HEK293 (cell line): ENCODE measurements around the gene TRMT61A.

ENCODE experiments used
- CTCF ChIA-PET: fragments of 350-600 bp; formaldehyde crosslinking; extraction: SDS; loops from one replicate; lab custom pipeline; 2021; ENCODE audit warnings: antibody characterized with exemption; lab: Yijun Ruan, JAX
- POLR2A ChIA-PET: fragments of 300-600 bp; formaldehyde crosslinking; extraction: SDS; loops from one replicate; lab custom pipeline; 2020; ENCODE audit warnings: antibody characterized with exemption, inconsistent platforms; lab: Yijun Ruan, JAX
- H3K27ac ChIP-seq: fragments of 200-500 bp; sonication (Bioruptor generic); 2 replicates; pipeline ENCODE4 v1.5.1; 2014; ENCODE audit warnings: low read depth, low read length, control low read depth, inconsistent platforms; ENCODE audit errors: extremely low read depth
- H3K36me3 ChIP-seq, 2 experiments: fragments of 200-500 bp in 1 of 2; sonication (Bioruptor generic) in 1 of 2; 1 replicate in 1 of 2; 2 replicates in 1 of 2; pipeline ENCODE4 v1.5.1; 2014 to 2017; ENCODE audit warnings: inconsistent platforms in 2 of 2, low read length in 2 of 2; ENCODE audit not compliant: control insufficient read depth in 2 of 2, insufficient read depth in 1 of 2
- H3K4me1 ChIP-seq: fragments of 200-500 bp; sonication (Bioruptor generic); 2 replicates; pipeline ENCODE4 v1.5.1; 2014; ENCODE audit warnings: mild to moderate bottlenecking, low read length, inconsistent platforms; ENCODE audit not compliant: control insufficient read depth, insufficient read depth
- H3K4me3 ChIP-seq: 2 replicates; pipeline ENCODE4 v1.5.1; 2011; ENCODE audit warnings: low read depth, mild to moderate bottlenecking, control low read depth, low read length, moderate library complexity
- H3K9me3 ChIP-seq: fragments of 200-500 bp; sonication (Bioruptor generic); 2 replicates; pipeline ENCODE4 v1.5.1; 2014; ENCODE audit warnings: low read depth, low read length, inconsistent platforms; ENCODE audit not compliant: control insufficient read depth, insufficient read depth
- BCL11B ChIP-seq: fragments of 450-650 bp; formaldehyde crosslinking; IDR thresholded peaks from 2 replicates; pipeline ENCODE4 v1.5.1; 2016; ENCODE audit warnings: low read depth, missing biosample characterization, missing genetic modification characterization
- GLIS1 ChIP-seq: fragments of 450-650 bp; formaldehyde crosslinking; IDR thresholded peaks from 2 replicates; pipeline ENCODE4 v1.5.1; 2016; ENCODE audit warnings: missing biosample characterization, missing genetic modification characterization
- GLIS2 ChIP-seq: fragments of 450-650 bp; formaldehyde crosslinking; IDR thresholded peaks from 2 replicates; pipeline ENCODE4 v1.5.1; 2016; ENCODE audit warnings: missing biosample characterization, missing genetic modification characterization
- HOXC10 ChIP-seq: sonication (generic); formaldehyde crosslinking; IDR thresholded peaks from 2 replicates; pipeline ENCODE4 v1.8.1; 2023; ENCODE audit warnings: mild to moderate bottlenecking, missing genetic modification reagents
- MYNN ChIP-seq: fragments of 450-650 bp; formaldehyde crosslinking; IDR thresholded peaks from 2 replicates; pipeline ENCODE4 v1.5.1; 2016; ENCODE audit warnings: missing biosample characterization, missing genetic modification characterization, borderline replicate concordance
- OVOL3 ChIP-seq: fragments of 450-650 bp; formaldehyde crosslinking; IDR thresholded peaks from 2 replicates; pipeline ENCODE4 v1.5.1; 2016; ENCODE audit warnings: missing biosample characterization, missing genetic modification characterization
- SCRT1 ChIP-seq: fragments of 450-650 bp; formaldehyde crosslinking; IDR thresholded peaks from 2 replicates; pipeline ENCODE4 v1.5.1; 2016; ENCODE audit warnings: missing biosample characterization, missing genetic modification characterization, borderline replicate concordance
- SP7 ChIP-seq: fragments of 450-650 bp; formaldehyde crosslinking; IDR thresholded peaks from 2 replicates; pipeline ENCODE4 v1.5.1; 2016; ENCODE audit warnings: missing biosample characterization, missing genetic modification characterization
- YY1 ChIP-seq: fragments of 450-650 bp; formaldehyde crosslinking; IDR thresholded peaks from 2 replicates; pipeline ENCODE4 v1.5.1; 2018; ENCODE audit warnings: missing biosample characterization, missing genetic modification characterization
- ZBTB17 ChIP-seq: fragments of 450-650 bp; formaldehyde crosslinking; IDR thresholded peaks from 2 replicates; pipeline ENCODE4 v1.5.1; 2016; ENCODE audit warnings: missing biosample characterization, missing genetic modification characterization
- ZBTB20 ChIP-seq: fragments of 450-650 bp; formaldehyde crosslinking; IDR thresholded peaks from 2 replicates; pipeline ENCODE4 v1.5.1; 2016; ENCODE audit warnings: missing biosample characterization, missing genetic modification characterization
- ZFP3 ChIP-seq: fragments of 450-650 bp; formaldehyde crosslinking; IDR thresholded peaks from 2 replicates; pipeline ENCODE4 v1.5.1; 2016; ENCODE audit warnings: low read depth, missing biosample characterization, missing genetic modification characterization
- ZNF121 ChIP-seq: fragments of 450-650 bp; formaldehyde crosslinking; IDR thresholded peaks from 2 replicates; pipeline ENCODE4 v1.5.1; 2016; ENCODE audit warnings: missing biosample characterization, missing genetic modification characterization
- ZNF366 ChIP-seq: fragments of 450-650 bp; formaldehyde crosslinking; conservative IDR thresholded peaks from 2 replicates; pipeline ENCODE4 v1.5.1; 2016; ENCODE audit warnings: missing biosample characterization, missing genetic modification characterization
- ZNF37A ChIP-seq: fragments of 450-650 bp; IDR thresholded peaks from 2 replicates; pipeline ENCODE4 v1.5.1; 2018; ENCODE audit warnings: missing biosample characterization, missing genetic modification characterization
- ZNF394 ChIP-seq: fragments of 450-650 bp; formaldehyde crosslinking; IDR thresholded peaks from 2 replicates; pipeline ENCODE4 v1.5.1; 2016; ENCODE audit warnings: missing biosample characterization, missing genetic modification characterization, mild to moderate bottlenecking, moderate library complexity, borderline replicate concordance
- ZNF501 ChIP-seq: fragments of 450-650 bp; formaldehyde crosslinking; IDR thresholded peaks from 2 replicates; pipeline ENCODE4 v1.5.1; 2016; ENCODE audit warnings: missing biosample characterization, missing genetic modification characterization
- ZNF529 ChIP-seq: fragments of 450-650 bp; formaldehyde crosslinking; IDR thresholded peaks from 2 replicates; pipeline ENCODE4 v1.5.1; 2017; ENCODE audit warnings: missing genetic modification characterization, missing biosample characterization; ENCODE audit not compliant: insufficient replicate concordance
- ZNF544 ChIP-seq: fragments of 450-650 bp; formaldehyde crosslinking; IDR thresholded peaks from 2 replicates; pipeline ENCODE4 v1.5.0; 2017; ENCODE audit warnings: missing biosample characterization, missing genetic modification characterization
- ZNF571 ChIP-seq: fragments of 450-650 bp; formaldehyde crosslinking; IDR thresholded peaks from 2 replicates; pipeline ENCODE4 v1.5.0; 2017; ENCODE audit warnings: missing biosample characterization, missing genetic modification characterization
- ZNF701 ChIP-seq: fragments of 450-650 bp; formaldehyde crosslinking; IDR thresholded peaks from 2 replicates; pipeline ENCODE4 v1.5.1; 2016; ENCODE audit warnings: missing biosample characterization, missing genetic modification characterization
- TF ChIP-seq, protein P1 (sequence below): fragments of 450-650 bp; formaldehyde crosslinking; IDR thresholded peaks from 2 replicates; pipeline ENCODE4 v1.5.1; 2016; ENCODE audit warnings: missing biosample characterization, missing genetic modification characterization, borderline replicate concordance
- TF ChIP-seq, protein P2 (sequence below): fragments of 450-650 bp; formaldehyde crosslinking; IDR thresholded peaks from 2 replicates; pipeline ENCODE4 v1.5.1; 2016; ENCODE audit warnings: missing biosample characterization, missing genetic modification characterization
- TF ChIP-seq, protein P3 (sequence below): fragments of 450-650 bp; formaldehyde crosslinking; IDR thresholded peaks from 2 replicates; pipeline ENCODE4 v1.5.1; 2016; ENCODE audit warnings: missing biosample characterization, missing genetic modification characterization
- TF ChIP-seq, protein P4 (sequence below): fragments of 450-650 bp; formaldehyde crosslinking; IDR thresholded peaks from 2 replicates; pipeline ENCODE4 v1.5.1; 2016; ENCODE audit warnings: missing biosample characterization, missing genetic modification characterization
- TF ChIP-seq, protein P5 (sequence below): fragments of 450-650 bp; formaldehyde crosslinking; optimal IDR thresholded peaks from 2 replicates; pipeline ENCODE3; 2016; ENCODE audit warnings: missing biosample characterization, mild to moderate bottlenecking, missing genetic modification characterization
- TF ChIP-seq, protein P6 (sequence below): fragments of 450-650 bp; formaldehyde crosslinking; IDR thresholded peaks from 2 replicates; pipeline ENCODE4 v1.5.1; 2016; ENCODE audit warnings: missing biosample characterization, missing genetic modification characterization, low read depth

The TRMT61A gene

DNA sequence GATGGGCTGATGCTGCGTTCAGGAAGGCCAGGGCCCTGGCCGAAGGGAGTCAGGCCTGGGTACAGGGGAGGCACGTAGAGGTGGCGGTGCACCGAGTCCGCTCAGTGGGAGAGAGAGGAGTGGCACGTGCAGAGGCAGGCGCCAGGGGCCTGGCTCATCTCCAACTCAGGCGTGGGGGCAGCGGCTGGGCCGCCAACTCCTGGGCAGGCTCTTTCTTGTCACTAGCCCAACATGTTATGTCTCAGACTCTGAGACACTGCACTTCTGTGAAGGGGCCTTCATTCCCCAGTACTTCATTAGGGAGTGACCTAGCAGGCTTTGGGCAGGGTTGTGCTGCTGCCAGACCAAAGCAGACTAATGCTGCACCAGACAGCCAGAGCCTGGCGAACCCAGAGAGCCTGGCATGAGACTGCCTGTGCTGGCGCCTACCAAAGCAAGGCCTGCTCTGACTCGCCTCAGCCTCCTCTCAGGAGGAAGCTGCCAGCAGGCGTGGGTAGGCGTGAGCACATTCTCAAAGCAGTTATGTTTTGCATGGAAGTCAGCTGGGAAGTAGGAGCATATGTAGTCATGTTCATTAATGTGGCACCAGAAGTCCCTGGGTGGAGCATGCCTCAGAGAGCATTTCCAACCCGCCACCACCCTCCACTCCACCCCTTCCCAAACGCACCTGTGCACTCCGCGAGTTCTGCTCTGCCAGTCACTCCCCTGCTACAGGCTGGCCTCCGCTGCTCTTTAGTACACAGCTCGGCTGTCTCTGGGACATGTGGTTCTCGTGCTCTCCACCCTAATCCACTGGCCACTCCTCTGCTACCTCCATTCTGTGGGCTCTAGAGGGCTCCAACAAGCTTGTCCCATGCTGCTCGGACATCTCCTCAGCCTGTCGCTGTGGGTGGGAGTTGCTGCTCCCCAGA lies 16.0 kb upstream of the TRMT61A start:
- H3K27ac ChIP-seq: peak overlapping the region; percentile 62
- CTCF ChIA-PET: interaction anchor here (0.6 kb wide), 1 partner anchor 9 kb away, joined by 3 read pairs; no protein-coding TSS in a partner anchor
- no peak for TF ChIP-seq ZNF501
- TF ChIP-seq OVOL3 (tag by site-specific recombination): no peak
- TF ChIP-seq SP7: peak; percentile 35; the same call in 1 of the 2 replicates
- no peak for TF ChIP-seq YY1 (tag by site-specific recombination)
- no peak for TF ChIP-seq ZNF571 (tag by site-specific recombination)
- TF ChIP-seq, protein P1, sequence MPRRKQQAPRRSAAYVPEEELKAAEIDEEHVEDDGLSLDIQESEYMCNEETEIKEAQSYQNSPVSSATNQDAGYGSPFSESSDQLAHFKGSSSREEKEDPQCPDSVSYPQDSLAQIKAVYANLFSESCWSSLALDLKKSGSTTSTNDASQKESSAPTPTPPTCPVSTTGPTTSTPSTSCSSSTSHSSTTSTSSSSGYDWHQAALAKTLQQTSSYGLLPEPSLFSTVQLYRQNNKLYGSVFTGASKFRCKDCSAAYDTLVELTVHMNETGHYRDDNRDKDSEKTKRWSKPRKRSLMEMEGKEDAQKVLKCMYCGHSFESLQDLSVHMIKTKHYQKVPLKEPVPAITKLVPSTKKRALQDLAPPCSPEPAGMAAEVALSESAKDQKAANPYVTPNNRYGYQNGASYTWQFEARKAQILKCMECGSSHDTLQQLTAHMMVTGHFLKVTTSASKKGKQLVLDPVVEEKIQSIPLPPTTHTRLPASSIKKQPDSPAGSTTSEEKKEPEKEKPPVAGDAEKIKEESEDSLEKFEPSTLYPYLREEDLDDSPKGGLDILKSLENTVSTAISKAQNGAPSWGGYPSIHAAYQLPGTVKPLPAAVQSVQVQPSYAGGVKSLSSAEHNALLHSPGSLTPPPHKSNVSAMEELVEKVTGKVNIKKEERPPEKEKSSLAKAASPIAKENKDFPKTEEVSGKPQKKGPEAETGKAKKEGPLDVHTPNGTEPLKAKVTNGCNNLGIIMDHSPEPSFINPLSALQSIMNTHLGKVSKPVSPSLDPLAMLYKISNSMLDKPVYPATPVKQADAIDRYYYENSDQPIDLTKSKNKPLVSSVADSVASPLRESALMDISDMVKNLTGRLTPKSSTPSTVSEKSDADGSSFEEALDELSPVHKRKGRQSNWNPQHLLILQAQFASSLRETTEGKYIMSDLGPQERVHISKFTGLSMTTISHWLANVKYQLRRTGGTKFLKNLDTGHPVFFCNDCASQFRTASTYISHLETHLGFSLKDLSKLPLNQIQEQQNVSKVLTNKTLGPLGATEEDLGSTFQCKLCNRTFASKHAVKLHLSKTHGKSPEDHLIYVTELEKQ (tag by site-specific recombination): no peak
- TF ChIP-seq ZBTB17 (tag by site-specific recombination): peak; percentile 99
- TF ChIP-seq, protein P2, sequence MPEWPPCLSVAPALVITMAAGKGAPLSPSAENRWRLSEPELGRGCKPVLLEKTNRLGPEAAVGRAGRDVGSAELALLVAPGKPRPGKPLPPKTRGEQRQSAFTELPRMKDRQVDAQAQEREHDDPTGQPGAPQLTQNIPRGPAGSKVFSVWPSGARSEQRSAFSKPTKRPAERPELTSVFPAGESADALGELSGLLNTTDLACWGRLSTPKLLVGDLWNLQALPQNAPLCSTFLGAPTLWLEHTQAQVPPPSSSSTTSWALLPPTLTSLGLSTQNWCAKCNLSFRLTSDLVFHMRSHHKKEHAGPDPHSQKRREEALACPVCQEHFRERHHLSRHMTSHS: no peak
- no peak for TF ChIP-seq ZNF544 (tag by site-specific recombination)
- TF ChIP-seq ZNF529 (tag by site-specific recombination): no peak
- TF ChIP-seq, protein P3, sequence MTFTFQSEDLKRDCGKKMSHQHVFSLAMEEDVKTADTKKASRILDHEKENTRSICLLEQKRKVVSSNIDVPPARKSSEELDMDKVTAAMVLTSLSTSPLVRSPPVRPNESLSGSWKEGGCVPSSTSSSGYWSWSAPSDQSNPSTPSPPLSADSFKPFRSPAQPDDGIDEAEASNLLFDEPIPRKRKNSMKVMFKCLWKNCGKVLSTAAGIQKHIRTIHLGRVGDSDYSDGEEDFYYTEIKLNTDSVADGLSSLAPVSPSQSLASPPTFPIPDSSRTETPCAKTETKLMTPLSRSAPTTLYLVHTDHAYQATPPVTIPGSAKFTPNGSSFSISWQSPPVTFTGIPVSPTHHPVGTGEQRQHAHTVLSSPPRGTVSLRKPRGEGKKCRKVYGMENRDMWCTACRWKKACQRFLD (tag by site-specific recombination): no peak
- no peak for TF ChIP-seq MYNN (tag by site-specific recombination)
- TF ChIP-seq ZNF366: no peak
- TF ChIP-seq ZBTB20 (tag by site-specific recombination): peak; percentile 16; the same call in 1 of the 2 replicates
- TF ChIP-seq ZNF37A (tag by site-specific recombination): no peak
- TF ChIP-seq, protein P4, sequence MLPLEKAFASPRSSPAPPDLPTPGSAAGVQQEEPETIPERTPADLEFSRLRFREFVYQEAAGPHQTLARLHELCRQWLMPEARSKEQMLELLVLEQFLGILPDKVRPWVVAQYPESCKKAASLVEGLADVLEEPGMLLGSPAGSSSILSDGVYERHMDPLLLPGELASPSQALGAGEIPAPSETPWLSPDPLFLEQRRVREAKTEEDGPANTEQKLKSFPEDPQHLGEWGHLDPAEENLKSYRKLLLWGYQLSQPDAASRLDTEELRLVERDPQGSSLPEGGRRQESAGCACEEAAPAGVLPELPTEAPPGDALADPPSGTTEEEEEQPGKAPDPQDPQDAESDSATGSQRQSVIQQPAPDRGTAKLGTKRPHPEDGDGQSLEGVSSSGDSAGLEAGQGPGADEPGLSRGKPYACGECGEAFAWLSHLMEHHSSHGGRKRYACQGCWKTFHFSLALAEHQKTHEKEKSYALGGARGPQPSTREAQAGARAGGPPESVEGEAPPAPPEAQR: no peak
- no peak for TF ChIP-seq ZNF394 (tag by site-specific recombination)
- TF ChIP-seq SCRT1: peak; percentile 75; the same call in 1 of the 2 replicates
- peak; percentile 29; the same call in 1 of the 2 replicates for TF ChIP-seq GLIS2
- TF ChIP-seq HOXC10 (CRISPR knock-in tag): no peak
- TF ChIP-seq, protein P5, sequence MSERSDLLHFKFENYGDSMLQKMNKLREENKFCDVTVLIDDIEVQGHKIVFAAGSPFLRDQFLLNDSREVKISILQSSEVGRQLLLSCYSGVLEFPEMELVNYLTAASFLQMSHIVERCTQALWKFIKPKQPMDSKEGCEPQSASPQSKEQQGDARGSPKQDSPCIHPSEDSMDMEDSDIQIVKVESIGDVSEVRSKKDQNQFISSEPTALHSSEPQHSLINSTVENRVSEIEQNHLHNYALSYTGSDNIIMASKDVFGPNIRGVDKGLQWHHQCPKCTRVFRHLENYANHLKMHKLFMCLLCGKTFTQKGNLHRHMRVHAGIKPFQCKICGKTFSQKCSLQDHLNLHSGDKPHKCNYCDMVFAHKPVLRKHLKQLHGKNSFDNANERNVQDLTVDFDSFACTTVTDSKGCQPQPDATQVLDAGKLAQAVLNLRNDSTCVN (tag by site-specific recombination): no peak
- TF ChIP-seq ZFP3: no peak
- no peak for TF ChIP-seq ZNF121 (tag by site-specific recombination)
- TF ChIP-seq BCL11B (tag by site-specific recombination): no peak
- TF ChIP-seq ZNF701 (tag by site-specific recombination): no peak
- TF ChIP-seq GLIS1 (tag by site-specific recombination): peak; percentile 94
- TF ChIP-seq, protein P6, sequence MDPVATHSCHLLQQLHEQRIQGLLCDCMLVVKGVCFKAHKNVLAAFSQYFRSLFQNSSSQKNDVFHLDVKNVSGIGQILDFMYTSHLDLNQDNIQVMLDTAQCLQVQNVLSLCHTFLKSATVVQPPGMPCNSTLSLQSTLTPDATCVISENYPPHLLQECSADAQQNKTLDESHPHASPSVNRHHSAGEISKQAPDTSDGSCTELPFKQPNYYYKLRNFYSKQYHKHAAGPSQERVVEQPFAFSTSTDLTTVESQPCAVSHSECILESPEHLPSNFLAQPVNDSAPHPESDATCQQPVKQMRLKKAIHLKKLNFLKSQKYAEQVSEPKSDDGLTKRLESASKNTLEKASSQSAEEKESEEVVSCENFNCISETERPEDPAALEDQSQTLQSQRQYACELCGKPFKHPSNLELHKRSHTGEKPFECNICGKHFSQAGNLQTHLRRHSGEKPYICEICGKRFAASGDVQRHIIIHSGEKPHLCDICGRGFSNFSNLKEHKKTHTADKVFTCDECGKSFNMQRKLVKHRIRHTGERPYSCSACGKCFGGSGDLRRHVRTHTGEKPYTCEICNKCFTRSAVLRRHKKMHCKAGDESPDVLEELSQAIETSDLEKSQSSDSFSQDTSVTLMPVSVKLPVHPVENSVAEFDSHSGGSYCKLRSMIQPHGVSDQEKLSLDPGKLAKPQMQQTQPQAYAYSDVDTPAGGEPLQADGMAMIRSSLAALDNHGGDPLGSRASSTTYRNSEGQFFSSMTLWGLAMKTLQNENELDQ: no peak

More for the DNA sequence above, 16.0 kb upstream of the TRMT61A start:
- 0 out of 2 replicates have a peak, but pooled peaks cover 2% of the 10 kb centered on the region for H3K4me1 ChIP-seq
- H3K9me3 ChIP-seq: no peaks in the 10 kb centered on the region
- H3K4me3 ChIP-seq: no peak overlapping the region
- peaks cover 3 to 30% of the 10 kb centered on the region in 2 experiments; a peak in 2 of 3 replicates for H3K36me3 ChIP-seq
- POLR2A ChIA-PET: no interaction called here
